HG02623 (cell line): ENCODE data around the gene S100A5.
"Not testable (repeated sequence)": the region's sequence is repeated elsewhere in the genome, so short reads cannot be mapped to it uniquely, and the experiment has no call there.

ENCODE experiments used
- ATAC-seq: cut with Tn5 transposase; IDR thresholded peaks from one replicate; pipeline ENCODE4 v1.9.1; 2021; ENCODE audit warnings: moderate library complexity; ENCODE audit not compliant: unreplicated experiment

Gene S100A5

GRCh38 chr1:153535242-153536011, 5.3 kb downstream of the S100A5 start, which contains the start of gene S100A6:
TSS of gene S100A6 (minus strand) at chr1:153535991. CDS start at chr1:153535339, 652 bp downstream.
- ATAC-seq, result no peak

DNA sequence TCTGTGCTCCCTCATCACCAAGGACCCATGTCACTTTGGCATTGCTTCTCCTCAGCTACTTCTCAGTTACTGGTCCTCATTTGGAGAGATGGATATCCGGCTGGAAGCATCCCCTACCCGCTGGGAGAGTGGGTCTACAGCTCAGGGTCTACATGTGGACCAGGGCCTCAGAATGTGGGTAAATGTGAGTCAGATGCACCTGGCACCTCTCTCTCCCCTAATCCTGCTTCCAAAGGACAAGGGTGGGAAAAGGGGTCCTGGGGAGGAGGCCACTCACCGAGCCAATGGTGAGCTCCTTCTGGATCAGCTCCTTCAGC, 5.9 kb downstream of the S100A5 start:
- no peak for ATAC-seq

GRCh38 chr1:153534226-153534924, 6.4 kb downstream of the S100A5 start:
- no peak for ATAC-seq

- no peak for ATAC-seq
These were observed 7.0 kb downstream of the S100A5 start for GRCh38 chr1:153533689-153534201.

GRCh38 chr1:153532769-153533599, 7.8 kb downstream of the S100A5 start:
- no peak for ATAC-seq

GRCh38 chr1:153532181-153532580, 8.6 kb downstream of the S100A5 start:
- no peak for ATAC-seq

DNA sequence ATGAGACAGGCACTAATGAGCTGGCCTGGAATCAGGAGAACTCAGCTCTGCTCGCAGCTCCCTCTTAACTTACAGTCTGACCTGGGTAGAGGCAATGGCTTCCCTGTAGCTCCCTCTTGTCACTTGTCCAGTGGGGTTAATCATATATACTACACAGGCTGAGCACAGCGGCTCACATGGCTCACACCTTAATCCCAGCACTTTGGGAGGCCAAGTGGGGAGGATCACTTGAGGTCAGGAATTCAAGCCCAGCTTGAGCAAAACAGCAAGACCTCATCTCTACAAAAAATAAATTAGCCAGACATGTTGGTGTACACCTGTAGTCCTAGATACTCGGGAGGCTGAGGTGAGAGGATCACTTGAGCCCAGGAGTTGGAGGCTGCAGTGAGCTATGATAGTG, 9.1 kb downstream of the S100A5 start:
- no peak for ATAC-seq

- no peak for ATAC-seq
These were observed 13.1 kb downstream of the S100A5 start for GRCh38 chr1:153527683-153528040.

DNA sequence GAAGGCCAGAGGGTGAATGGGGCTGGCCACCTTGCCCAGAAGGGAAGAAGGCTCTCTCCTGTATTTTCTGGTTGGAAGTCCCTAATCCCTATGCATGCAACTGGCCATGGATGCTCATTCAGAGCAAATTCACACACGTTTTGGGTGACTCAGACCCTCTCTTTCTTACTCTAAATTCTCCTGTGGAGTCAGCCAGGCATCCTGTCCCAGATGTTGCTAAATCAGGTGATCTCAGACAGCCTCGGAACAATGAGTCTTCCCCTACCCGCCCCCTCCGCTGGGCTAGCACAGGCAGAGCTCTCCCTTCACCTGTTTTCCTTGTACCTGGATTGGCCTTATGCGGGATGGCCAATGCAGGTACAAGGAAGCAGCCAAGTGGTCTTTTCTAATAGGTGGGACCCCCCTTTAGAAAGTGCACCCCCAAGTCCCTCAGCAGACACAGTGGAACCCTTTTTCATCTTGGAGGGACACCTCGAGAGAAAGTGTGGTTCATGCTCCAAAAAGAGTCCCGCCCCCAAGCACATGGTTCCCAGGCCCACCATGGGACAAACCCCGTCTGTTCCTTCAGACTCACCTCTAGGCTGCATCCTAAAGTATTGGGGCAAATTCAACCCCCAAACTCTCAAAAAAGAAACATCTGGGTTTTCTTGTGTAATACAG, 13.6 kb downstream of the S100A5 start:
- no peak for ATAC-seq

DNA sequence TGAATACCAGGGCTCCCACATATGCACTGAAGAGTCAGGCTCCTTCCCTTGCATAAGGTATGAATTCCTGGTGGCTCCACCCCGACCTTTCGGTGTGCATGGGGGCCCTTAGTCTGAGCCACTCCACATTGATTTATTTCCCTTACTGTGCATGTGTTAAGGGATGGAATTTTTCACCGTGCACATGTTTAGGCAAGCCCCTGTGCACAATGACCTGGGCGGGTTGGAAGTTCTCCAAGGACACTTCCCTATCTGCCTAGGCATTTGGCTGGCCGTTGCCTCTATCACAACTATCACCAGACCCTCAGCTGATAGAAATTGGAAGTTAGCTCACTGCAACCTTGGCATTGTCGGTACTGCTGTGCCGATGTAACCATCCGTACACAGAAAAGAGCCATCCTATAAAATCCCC, 14.6 kb downstream of the S100A5 start:
- no peak for ATAC-seq

GRCh38 chr1:153525088-153525728, 15.5 kb downstream of the S100A5 start:
- no peak for ATAC-seq

DNA sequence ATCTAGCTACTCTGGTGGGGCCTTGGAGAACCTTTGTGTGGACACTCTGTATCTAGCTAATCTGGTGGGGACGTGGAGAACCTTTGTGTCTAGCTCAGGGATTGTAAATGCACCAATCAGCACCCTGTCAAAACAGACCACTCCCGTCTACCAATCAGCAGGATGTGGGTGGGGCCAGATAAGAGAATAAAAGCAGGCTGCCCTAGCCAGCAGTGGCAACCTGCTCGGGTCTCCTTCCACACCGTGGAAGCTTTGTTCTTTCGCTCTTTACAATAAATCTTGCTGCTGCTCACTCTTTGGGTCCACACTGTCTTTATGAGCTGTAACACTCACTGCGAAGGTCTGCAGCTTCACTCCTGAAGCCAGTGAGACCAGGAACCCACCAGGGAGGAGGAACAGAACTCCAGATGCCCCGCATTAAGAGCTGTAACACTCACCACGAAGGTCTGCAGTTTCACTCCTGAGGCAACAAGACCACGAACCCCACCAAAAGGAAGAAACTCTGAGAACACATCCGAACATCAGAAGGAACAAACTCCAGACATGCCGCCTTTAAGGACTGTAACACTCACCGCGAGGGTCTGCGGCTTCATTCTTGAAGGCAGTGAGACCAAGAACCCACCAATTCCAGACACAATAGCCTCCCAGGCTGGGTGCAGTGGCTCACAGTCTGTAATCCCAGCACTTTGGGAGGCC, 18.2 kb downstream of the S100A5 start:
- not testable (repeated sequence) for ATAC-seq

GRCh38 chr1:153521808-153522207, 18.9 kb downstream of the S100A5 start:
- ATAC-seq, result not testable (repeated sequence)

DNA sequence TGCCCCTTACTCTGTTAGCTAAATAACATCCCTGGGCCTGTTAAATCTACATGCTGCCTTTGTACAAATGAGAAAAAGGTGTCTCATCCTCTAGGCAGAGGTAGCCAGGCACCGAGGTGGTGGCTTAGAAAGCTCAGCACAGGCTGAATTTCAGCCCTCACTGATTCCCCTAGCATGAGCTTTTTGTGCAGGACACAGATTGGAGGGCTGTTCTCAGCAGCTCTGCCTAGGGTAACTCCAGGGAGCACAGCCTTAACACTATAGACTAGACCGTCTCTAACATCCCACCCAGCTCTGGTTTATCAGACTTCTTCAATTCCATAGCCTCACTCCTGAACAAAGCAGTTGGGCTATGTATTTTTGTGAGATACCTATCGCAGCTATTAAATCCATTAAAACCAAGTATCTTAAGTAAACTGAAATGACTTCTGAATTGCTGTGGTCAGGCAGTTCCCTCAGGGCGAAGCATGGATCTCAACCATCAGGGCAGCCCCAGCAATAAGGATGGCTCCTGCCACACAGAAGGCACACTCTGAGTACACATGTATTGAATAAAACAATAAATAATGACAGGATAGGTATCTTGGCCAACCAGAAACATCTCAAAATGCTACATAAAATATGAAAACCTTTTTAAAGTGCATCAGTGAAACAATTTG, 19.8 kb downstream of the S100A5 start:
- ATAC-seq, result no peak

DNA sequence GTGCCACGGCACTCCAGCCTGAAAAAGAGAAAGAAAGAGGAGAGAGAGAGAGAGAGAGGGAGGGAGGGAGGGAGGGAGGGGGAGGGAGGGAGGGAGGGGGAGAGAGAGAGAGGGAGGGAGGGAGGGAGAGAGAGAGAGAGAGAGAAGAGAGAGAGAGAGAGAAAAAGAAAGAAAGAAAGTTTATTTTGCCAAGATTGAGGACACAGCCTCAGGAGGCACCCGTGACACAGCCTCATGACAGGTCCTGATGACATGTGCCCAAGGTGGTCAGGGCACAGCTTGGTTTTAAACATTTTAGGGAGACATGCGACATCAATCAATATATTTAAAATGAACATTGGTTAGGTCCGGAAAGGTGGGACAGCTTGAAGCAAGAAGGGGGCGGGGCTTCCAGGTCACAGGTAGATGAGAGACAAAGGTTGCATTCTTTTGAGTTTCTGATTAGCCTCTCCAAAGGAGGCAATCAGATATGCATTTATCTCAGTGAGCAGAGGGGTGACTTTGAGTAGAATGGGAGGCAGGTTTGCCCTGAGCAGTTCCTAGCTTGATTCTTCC, 20.5 kb downstream of the S100A5 start:
- not testable (repeated sequence) for ATAC-seq

DNA sequence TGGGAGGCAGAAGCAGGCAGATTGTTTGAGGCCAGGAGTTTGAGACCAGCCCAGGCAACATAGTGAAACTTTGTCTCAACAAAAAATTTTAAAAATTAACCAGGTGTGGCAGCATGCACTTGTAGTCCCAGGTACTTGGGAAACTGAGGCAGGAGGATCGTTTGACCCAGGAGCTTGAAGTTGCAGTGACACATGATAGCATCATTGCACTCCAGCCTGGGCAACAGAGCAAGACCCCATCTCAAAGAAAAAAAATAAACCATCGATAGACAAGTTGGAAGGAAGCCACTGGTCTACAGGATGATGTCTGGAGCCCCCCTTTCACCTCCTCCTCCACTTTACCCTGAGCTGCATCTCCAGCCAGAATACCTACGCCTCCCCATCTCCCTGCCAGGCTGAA, 21.5 kb downstream of the S100A5 start:
- ATAC-seq, result no peak

GRCh38 chr1:153515504-153516394, 25.0 kb downstream of the S100A5 start:
- no peak for ATAC-seq

DNA sequence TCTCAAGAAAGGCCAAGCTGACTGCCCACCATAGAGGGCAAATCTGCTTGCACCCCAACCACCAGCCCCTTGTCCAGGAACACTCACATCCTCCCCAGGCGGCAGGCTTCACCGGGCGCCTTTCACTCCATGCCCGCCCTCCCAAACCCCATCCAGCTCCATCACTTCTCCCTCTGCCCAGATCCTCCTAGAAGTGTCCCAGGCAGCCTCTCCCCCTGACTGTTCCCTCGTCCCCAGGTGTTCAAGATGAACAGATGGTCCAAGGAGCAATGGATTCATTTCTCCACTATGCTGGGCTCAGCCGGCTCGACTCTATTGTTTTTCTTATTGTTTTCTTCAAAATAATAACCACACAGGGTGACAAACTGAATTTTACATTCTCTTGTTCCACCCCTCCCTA, 27.1 kb downstream of the S100A5 start:
- ATAC-seq, result no peak
